ENCODE measurements around the gene KIFC1.

Gene KIFC1

GRCh38 chr6:33411632-33412005, 20.0 kb downstream of the KIFC1 start:
- no peak for DNase-seq (ENCODE audit: low read depth)

GRCh38 chr6:33412140-33413009, 20.8 kb downstream of the KIFC1 start:
- DNase-seq (ENCODE audit: low read depth) = no peak

GRCh38 chr6:33413241-33414120, 21.9 kb downstream of the KIFC1 start:
- DNase-seq (ENCODE audit: low read depth) = no peak

- DNase-seq (ENCODE audit: low read depth) = no peak
Observed at GRCh38 chr6:33414592-33415271, 23.1 kb downstream of the KIFC1 start.

GRCh38 chr6:33415831-33416230, 24.2 kb downstream of the KIFC1 start:
- no peak for DNase-seq (ENCODE audit: low read depth)

- DNase-seq (ENCODE audit: low read depth) = no peak
Observed at GRCh38 chr6:33416386-33417127, 24.9 kb downstream of the KIFC1 start.

- peak; percentile 77 for DNase-seq (ENCODE audit: low read depth)
Observed at GRCh38 chr6:33417128-33417902, 25.7 kb downstream of the KIFC1 start.

- DNase-seq (ENCODE audit: low read depth) = peak; percentile 96
Observed at GRCh38 chr6:33417903-33418689, 26.5 kb downstream of the KIFC1 start, which contains the start of gene CUTA. TSS of gene CUTA (minus strand) at chr6:33418107. CDS start at chr6:33418000, 107 bp downstream.

- DNase-seq (ENCODE audit: low read depth) = no peak
Observed at GRCh38 chr6:33418690-33419291, 27.2 kb downstream of the KIFC1 start.

GRCh38 chr6:33419580-33420490, 28.2 kb downstream of the KIFC1 start, which contains the start of gene SYNGAP1:
TSS of gene SYNGAP1 (plus strand) at chr6:33420065. CDS start at chr6:33420265, 200 bp downstream.
- no peak for DNase-seq (ENCODE audit: low read depth)

- no peak for DNase-seq (ENCODE audit: low read depth)
Observed at GRCh38 chr6:33420491-33421343, 29.1 kb downstream of the KIFC1 start.

- DNase-seq (ENCODE audit: low read depth) = no peak
Observed at GRCh38 chr6:33421344-33421643, 29.7 kb downstream of the KIFC1 start.

GRCh38 chr6:33423777-33424176, 32.2 kb downstream of the KIFC1 start:
- no peak for DNase-seq (ENCODE audit: low read depth)

- DNase-seq (ENCODE audit: low read depth) = no peak
Observed at GRCh38 chr6:33424855-33425667, 33.4 kb downstream of the KIFC1 start.

- no peak for DNase-seq (ENCODE audit: low read depth)
Observed at GRCh38 chr6:33425668-33426577, 34.3 kb downstream of the KIFC1 start.
